Hepatocyte (in vitro differentiated cells): ENCODE data around the gene TAS2R46. TPM values are rescaled to one million over a fixed set of nuclear protein-coding genes. Genes with fewer than 3 reads are reported as not detected.

Experiments used
- DNase-seq: peaks from one replicate; pipeline ENCODE4 v3.0.0-alpha.2; 2016; ENCODE audit warnings: low spot score
- H2AFZ ChIP-seq: fragments of 200-600 bp; sonication (generic); 2 replicates; pipeline ENCODE4 v1.6.0; 2016; ENCODE audit warnings: antibody characterized with exemption, mild to moderate bottlenecking
- H3K27ac ChIP-seq: fragments of 200-600 bp; sonication (generic); 2 replicates; pipeline ENCODE4 v1.5.1; 2016; ENCODE audit warnings: mild to moderate bottlenecking
- H3K27me3 ChIP-seq: fragments of 200-600 bp; sonication (generic); 2 replicates; pipeline ENCODE4 v1.6.1; 2016
- H3K36me3 ChIP-seq: fragments of 200-600 bp; sonication (generic); replicated peaks from 2 replicates; pipeline ENCODE4 v1.5.1; 2016; ENCODE audit warnings: low read depth; ENCODE audit not compliant: insufficient read depth
- H3K4me1 ChIP-seq: fragments of 200-600 bp; sonication (generic); 2 replicates; pipeline ENCODE4 v1.5.1; 2016; ENCODE audit warnings: mild to moderate bottlenecking, moderate library complexity; ENCODE audit not compliant: insufficient read depth
- H3K4me2 ChIP-seq: fragments of 200-600 bp; sonication (generic); 2 replicates; pipeline ENCODE4 v1.6.0; 2016
- H3K4me3 ChIP-seq: fragments of 200-600 bp; sonication (generic); 2 replicates; pipeline ENCODE4 v1.5.1; 2016; ENCODE audit warnings: mild to moderate bottlenecking
- H3K79me2 ChIP-seq: fragments of 200-600 bp; sonication (generic); 2 replicates; pipeline ENCODE4 v1.6.0; 2017; ENCODE audit warnings: mild to moderate bottlenecking
- H3K9me2 ChIP-seq: fragments of 200-600 bp; sonication (generic); replicated peaks from 2 replicates; pipeline ENCODE4 v1.6.0; 2017; ENCODE audit warnings: mild to moderate bottlenecking; ENCODE audit not compliant: insufficient read depth
- H3K9me3 ChIP-seq: fragments of 200-600 bp; sonication (generic); 2 replicates; pipeline ENCODE4 v1.5.1; 2016; ENCODE audit warnings: low read depth, mild to moderate bottlenecking
- H4K20me1 ChIP-seq: fragments of 200-600 bp; sonication (generic); 2 replicates; pipeline ENCODE4 v1.6.0; 2016; ENCODE audit warnings: mild to moderate bottlenecking; ENCODE audit not compliant: insufficient read depth, poor library complexity, severe bottlenecking
- CTCF ChIP-seq: fragments of 200-600 bp; sonication (generic); IDR thresholded peaks from 2 replicates; pipeline ENCODE4 v1.5.1; 2016; ENCODE audit warnings: antibody characterized with exemption, mild to moderate bottlenecking; ENCODE audit not compliant: poor library complexity
- EZH2 ChIP-seq: fragments of 200-600 bp; sonication (generic); IDR thresholded peaks from 2 replicates; pipeline ENCODE4 v1.6.1; 2016; ENCODE audit warnings: antibody characterized with exemption, mild to moderate bottlenecking, borderline replicate concordance
- EZH2phosphoT487 ChIP-seq: fragments of 200-600 bp; sonication (generic); IDR thresholded peaks from one replicate; pipeline ENCODE4 v1.6.1; 2018; ENCODE audit warnings: antibody characterized with exemption, mild to moderate bottlenecking, low read depth, moderate library complexity; ENCODE audit not compliant: unreplicated experiment, severe bottlenecking
- WGBS: methylation state at CpG from one replicate; pipeline ENCODE4 v1.1.6; 2016; ENCODE audit warnings: low lambda C conversion rate; ENCODE audit errors: missing lambda C conversion rate; 5-methylcytosine and 5-hydroxymethylcytosine counted together
- polyA plus RNA-seq: library from polyadenylated mRNA; unstranded; fragments of >200 nt; fragmentation: Nextera tagmentation; extraction: Ambion mirVana; gene quantifications from 2 replicates; pipeline ENCODE4 v1.2.1, GENCODE V29; 2016
- total RNA-seq: library from RNA; depleted of rRNA; stranded (reverse); fragments of >200 nt; gene quantifications from 2 replicates; pipeline ENCODE4 v1.2.3, GENCODE V29; 2014

TAS2R46 gene
- total and polyA plus RNA-seq, 2 experiments from 2014 or later: 2.9 TPM; not detected in 1

DNA sequence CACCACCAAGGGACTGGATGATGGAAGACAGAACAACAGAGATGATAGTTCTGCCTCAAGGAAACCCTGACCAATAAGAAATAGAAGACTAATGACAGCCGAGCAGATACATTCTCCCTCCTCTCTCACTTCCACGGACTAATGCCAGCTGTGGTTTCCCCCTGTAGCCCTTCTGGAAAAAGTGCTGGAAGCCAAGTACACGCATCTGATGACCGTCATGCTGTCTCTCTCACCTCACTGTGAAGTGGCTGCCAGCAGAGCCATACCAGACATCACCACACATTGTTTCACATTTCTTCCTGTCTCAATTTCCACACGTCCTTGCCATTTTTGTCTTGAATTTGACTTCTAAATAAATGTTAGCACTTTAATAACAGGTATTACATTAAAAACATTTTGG lies 27.2 kb upstream of the TAS2R46 start:
- H3K36me3 ChIP-seq: no peaks in the 10 kb centered on the region
- H3K4me3 ChIP-seq: no peak overlapping the region
- H3K79me2 ChIP-seq: no peaks in the 10 kb centered on the region
- TF ChIP-seq CTCF: no peak
- TF ChIP-seq EZH2: no peak
- no peak for TF ChIP-seq EZH2phosphoT487
- WGBS: 91% methylated on average over 5 of the region's 5 CpGs
- H3K9me2 ChIP-seq: no peaks in the 10 kb centered on the region
- no peaks in the 10 kb centered on the region for H3K27me3 ChIP-seq
- H3K27ac ChIP-seq: no peak overlapping the region
- no peak for DNase-seq
- H2AFZ ChIP-seq: no peak overlapping the region
- H3K4me2 ChIP-seq: no peak overlapping the region
- H3K9me3 ChIP-seq: no peaks in the 10 kb centered on the region
- no peaks in the 10 kb centered on the region for H4K20me1 ChIP-seq
- H3K4me1 ChIP-seq: no peaks in the 10 kb centered on the region

GRCh38 chr12:11085419-11085818 lies 23.3 kb upstream of the TAS2R46 start:
- TF ChIP-seq EZH2phosphoT487 (no peak), EZH2 (no peak), CTCF (no peak)
- Histone ChIP-seq H2AFZ (no peak overlapping the region), H3K4me3 (no peak overlapping the region), H3K9me3 (no peaks in the 10 kb centered on the region), H3K27me3 (no peaks in the 10 kb centered on the region), H3K9me2 (no peaks in the 10 kb centered on the region), H3K4me1 (no peaks in the 10 kb centered on the region), H3K79me2 (no peaks in the 10 kb centered on the region), H3K4me2 (no peak overlapping the region), H3K36me3 (no peaks in the 10 kb centered on the region), H3K27ac (no peak overlapping the region), H4K20me1 (no peaks in the 10 kb centered on the region)
- DNase-seq: no peak
- 100% methylated on average over 3 of the region's 3 CpGs for WGBS

DNA sequence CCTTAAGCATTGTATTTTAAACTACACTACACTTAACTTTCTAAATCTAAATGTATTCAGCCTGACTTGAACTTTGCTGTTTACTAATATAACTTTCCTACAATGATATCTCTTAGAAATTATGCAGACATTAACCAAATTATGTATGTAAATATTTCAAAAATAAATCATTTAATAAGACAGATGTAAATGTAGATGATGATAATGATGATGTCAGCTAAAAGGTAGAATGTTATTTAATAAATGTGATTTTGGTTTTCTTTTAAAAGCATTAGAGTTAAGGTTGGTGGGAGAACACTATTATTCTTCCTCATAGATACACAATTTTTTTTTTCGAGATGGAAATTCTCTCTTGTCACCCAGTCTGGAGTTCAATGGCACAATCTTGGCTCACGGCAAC lies 19.9 kb upstream of the TAS2R46 start:
- TF ChIP-seq EZH2 (no peak), EZH2phosphoT487 (no peak), CTCF (no peak)
- WGBS: 96% methylated on average over 2 of the region's 2 CpGs
- Histone ChIP-seq H4K20me1 (no peaks in the 10 kb centered on the region), H3K4me2 (no peak overlapping the region), H3K27me3 (no peaks in the 10 kb centered on the region), H3K79me2 (no peaks in the 10 kb centered on the region), H2AFZ (no peak overlapping the region), H3K27ac (no peak overlapping the region), H3K9me3 (no peaks in the 10 kb centered on the region), H3K36me3 (no peaks in the 10 kb centered on the region), H3K4me3 (no peak overlapping the region), H3K4me1 (no peaks in the 10 kb centered on the region), H3K9me2 (no peaks in the 10 kb centered on the region)
- DNase-seq: no peak

- Histone ChIP-seq H3K9me2 (no peaks in the 10 kb centered on the region), H3K36me3 (no peaks in the 10 kb centered on the region), H3K9me3 (no peaks in the 10 kb centered on the region), H3K27me3 (no peaks in the 10 kb centered on the region), H3K79me2 (no peaks in the 10 kb centered on the region), H3K27ac (no peak overlapping the region), H3K4me2 (no peak overlapping the region), H3K4me3 (no peak overlapping the region), H2AFZ (no peak overlapping the region), H3K4me1 (no peaks in the 10 kb centered on the region), H4K20me1 (no peaks in the 10 kb centered on the region)
- 100% methylated on average over 1 of the region's 1 CpG for WGBS
- TF ChIP-seq EZH2 (no peak), EZH2phosphoT487 (no peak), CTCF (no peak)
- DNase-seq: no peak
Measured at GRCh38 chr12:11078246-11078645, 16.2 kb upstream of the TAS2R46 start.
